HL-60/S4 (cell line): Measurements from ENCODE around the gene GRIK5.

Experiments used
- in situ Hi-C: fragments of 300-500 bp; cut with MboI; formaldehyde crosslinking; loops from 2 replicates; pipeline ENCODE4 v1.14.3; 2022; ENCODE audit warnings: low sequenced_read_pairs

GRIK5 gene

GRCh38 chr19:42096255-42096837 lies 26.3 kb upstream of the GRIK5 start:
- in situ Hi-C loops, result no loop called here

- in situ Hi-C loops, result no loop called here
Observed at GRCh38 chr19:42095814-42096230, 25.8 kb upstream of the GRIK5 start.

GRCh38 chr19:42095142-42095813 lies 25.3 kb upstream of the GRIK5 start:
- in situ Hi-C loops, result no loop called here

GRCh38 chr19:42093926-42094325 lies 23.9 kb upstream of the GRIK5 start:
- in situ Hi-C loops, result no loop called here

- in situ Hi-C loops, result no loop called here
Observed at GRCh38 chr19:42093505-42093904, 23.5 kb upstream of the GRIK5 start.

GRCh38 chr19:42092350-42092749 lies 22.3 kb upstream of the GRIK5 start:
- in situ Hi-C loops, result no loop called here

GRCh38 chr19:42091742-42092141 lies 21.7 kb upstream of the GRIK5 start:
- in situ Hi-C loops, result no loop called here

- in situ Hi-C loops, result no loop called here
Observed at GRCh38 chr19:42091300-42091699, 21.3 kb upstream of the GRIK5 start.

GRCh38 chr19:42090672-42091071 lies 20.7 kb upstream of the GRIK5 start:
- in situ Hi-C loops, result no loop called here

- in situ Hi-C loops, result no loop called here
Observed at GRCh38 chr19:42089772-42090171, 19.8 kb upstream of the GRIK5 start.

- in situ Hi-C loops, result no loop called here
Observed at GRCh38 chr19:42089191-42089750, 19.3 kb upstream of the GRIK5 start.

GRCh38 chr19:42088471-42089190 lies 18.6 kb upstream of the GRIK5 start:
- in situ Hi-C loops, result no loop called here

GRCh38 chr19:42086770-42087550 lies 17.0 kb upstream of the GRIK5 start:
- in situ Hi-C loops, result no loop called here

GRCh38 chr19:42086188-42086736 lies 16.3 kb upstream of the GRIK5 start:
- in situ Hi-C loops, result no loop called here

- in situ Hi-C loops, result no loop called here
Observed at GRCh38 chr19:42083537-42083936, 13.5 kb upstream of the GRIK5 start.

- in situ Hi-C loops, result no loop called here
Observed at GRCh38 chr19:42081584-42082203, 11.7 kb upstream of the GRIK5 start.

- in situ Hi-C loops, result no loop called here
Observed at GRCh38 chr19:42080764-42081375, 10.9 kb upstream of the GRIK5 start.

GRCh38 chr19:42079886-42080763 lies 10.1 kb upstream of the GRIK5 start:
- in situ Hi-C loops, result no loop called here

- in situ Hi-C loops, result no loop called here
Observed at GRCh38 chr19:42079276-42079669, 9.3 kb upstream of the GRIK5 start.
